H1 (cell line): ENCODE results near the gene DOK6. TPM values are rescaled to one million over a fixed set of nuclear protein-coding genes. Genes with fewer than 3 reads are reported as not detected.

ENCODE experiments used
- CTCF ChIA-PET: fragments of 300-600 bp; sonication (Branson Sonifier 250); formaldehyde crosslinking; loops from one replicate; lab custom pipeline; 2021; ENCODE audit not compliant: partially characterized antibody; lab: Charles Lee
- POLR2A ChIA-PET: fragments of 300-600 bp; sonication (Branson Sonifier 250); formaldehyde crosslinking; loops from one replicate; lab custom pipeline; 2021; ENCODE audit warnings: inconsistent platforms; ENCODE audit not compliant: partially characterized antibody; lab: Charles Lee
- DNase-seq, 2 experiments: peaks; one replicate each; pipeline versions ENCODE4 v3.0.0 to v3.0.0-alpha.2; 2010 to 2022; ENCODE audit warnings: low spot score in 2 of 2, low read depth in 1 of 2, mixed read lengths in 1 of 2
- FAIRE-seq: peaks from 2 replicates; lab custom pipeline; 2011; peaks lifted over from hg19 to GRCh38; lab: Jason Lieb, UNC
- H2AFZ ChIP-seq: 2 replicates; pipeline ENCODE4 v1.8.1; 2012; ENCODE audit warnings: low read length, inconsistent platforms
- H2AK5ac ChIP-seq: 2 replicates; pipeline ENCODE4 v1.6.1; 2013; ENCODE audit warnings: low read depth, low read length
- H2BK120ac ChIP-seq: replicated peaks from 2 replicates; pipeline ENCODE3; 2013; ENCODE audit warnings: low read depth, low read length, inconsistent platforms
- H2BK12ac ChIP-seq: 2 replicates; pipeline ENCODE4 v1.6.1; 2013; ENCODE audit warnings: low read depth, low read length
- H2BK15ac ChIP-seq: 2 replicates; pipeline ENCODE4 v1.6.1; 2013; ENCODE audit warnings: low read length
- H2BK20ac ChIP-seq: 2 replicates; pipeline ENCODE4 v1.6.1; 2013; ENCODE audit warnings: low read length
- H2BK5ac ChIP-seq: 2 replicates; pipeline ENCODE4 v1.6.1; 2013; ENCODE audit warnings: low read depth, low read length
- H3K14ac ChIP-seq: 2 replicates; pipeline ENCODE4 v1.6.1; 2013; ENCODE audit warnings: inconsistent platforms; ENCODE audit not compliant: insufficient read length
- H3K18ac ChIP-seq: 2 replicates; pipeline ENCODE4 v1.6.1; 2013; ENCODE audit warnings: low read length; ENCODE audit errors: extremely low read depth
- H3K23ac ChIP-seq: 2 replicates; pipeline ENCODE4 v1.6.1; 2013; ENCODE audit warnings: inconsistent platforms; ENCODE audit not compliant: insufficient read length
- H3K23me2 ChIP-seq: 2 replicates; pipeline ENCODE4 v1.6.1; 2013; ENCODE audit warnings: low read depth, low read length
- H3K27ac ChIP-seq: 2 replicates; pipeline ENCODE4 v1.6.1; 2011; ENCODE audit warnings: low read depth, low read length, inconsistent platforms
- H3K27me3 ChIP-seq, 4 experiments: replicated peaks in 1 of 4; 1 replicate in 1 of 4; 2 replicates in 3 of 4; pipeline versions ENCODE4 v1.6.1 to v1.8.1; 2011 to 2013; ENCODE audit warnings: low read length in 3 of 4, mild to moderate bottlenecking in 3 of 4, inconsistent platforms in 2 of 4, mixed read lengths in 2 of 4, moderate library complexity in 1 of 4; ENCODE audit not compliant: control insufficient read depth in 3 of 4, insufficient read depth in 3 of 4; ENCODE audit errors: extremely low read depth in 1 of 4
- H3K36me3 ChIP-seq, 4 experiments: 2 replicates each; pipeline versions ENCODE4 v1.6.1 to v1.8.1; 2011 to 2013; ENCODE audit warnings: mild to moderate bottlenecking in 4 of 4, low read length in 3 of 4, moderate library complexity in 2 of 4, control low read depth in 1 of 4, inconsistent platforms in 1 of 4; ENCODE audit not compliant: insufficient read depth in 4 of 4, control insufficient read depth in 2 of 4
- H3K4ac ChIP-seq: replicated peaks from 2 replicates; pipeline ENCODE3; 2013; ENCODE audit warnings: low read length, low read depth, mixed read lengths, inconsistent platforms; ENCODE audit not compliant: insufficient read length
- H3K4me1 ChIP-seq, 4 experiments: replicated peaks in 1 of 4; 1 replicate in 1 of 4; 2 replicates in 3 of 4; pipeline versions ENCODE4 v1.6.1 to v1.8.1; 2011 to 2013; ENCODE audit warnings: low read length in 3 of 4, inconsistent platforms in 2 of 4, mixed read lengths in 1 of 4; ENCODE audit not compliant: insufficient read depth in 4 of 4, control insufficient read depth in 3 of 4
- H3K4me2 ChIP-seq, 2 experiments: 2 replicates each; pipeline versions ENCODE4 v1.6.1 to v1.8.1; 2011 to 2013; ENCODE audit warnings: low read depth in 2 of 2, low read length in 2 of 2, control low read depth in 1 of 2, inconsistent platforms in 1 of 2, mild to moderate bottlenecking in 1 of 2; ENCODE audit not compliant: insufficient read depth in 1 of 2
- H3K4me3 ChIP-seq, 4 experiments: fragments of 200-600, 300-600 bp in 1 of 4; sonication (generic), shearing (Covaris generic), sonication (Bioruptor Twin) in 1 of 4; 2 replicates each; pipeline versions ENCODE4 v1.5.1 to v1.8.1; 2011 to 2016; ENCODE audit warnings: low read length in 4 of 4, low read depth in 3 of 4, control low read depth in 2 of 4, inconsistent platforms in 2 of 4, mild to moderate bottlenecking in 2 of 4, mixed read lengths in 1 of 4, moderate library complexity in 1 of 4; ENCODE audit not compliant: insufficient read depth in 2 of 4; ENCODE audit errors: extremely low read depth in 1 of 4
- H3K56ac ChIP-seq: replicated peaks from 2 replicates; pipeline ENCODE3; 2013; ENCODE audit warnings: low read depth, mild to moderate bottlenecking, mixed read lengths, low read length, inconsistent platforms; ENCODE audit not compliant: insufficient read length
- H3K79me1 ChIP-seq: 2 replicates; pipeline ENCODE4 v1.6.1; 2013; ENCODE audit warnings: low read depth, low read length, control low read depth
- H3K79me2 ChIP-seq, 2 experiments: 2 replicates each; pipeline versions ENCODE4 v1.6.1 to v1.8.1; 2012 to 2013; ENCODE audit warnings: low read length in 2 of 2, mild to moderate bottlenecking in 2 of 2, inconsistent platforms in 1 of 2; ENCODE audit not compliant: insufficient read depth in 2 of 2, control insufficient read depth in 1 of 2
- H3K9ac ChIP-seq, 4 experiments: replicated peaks in 1 of 4; 1 replicate in 1 of 4; 2 replicates in 3 of 4; pipeline versions ENCODE4 v1.6.1 to v1.8.1; 2011 to 2013; ENCODE audit warnings: low read depth in 3 of 4, low read length in 3 of 4, control low read depth in 2 of 4, mild to moderate bottlenecking in 2 of 4, moderate library complexity in 2 of 4, inconsistent platforms in 1 of 4; ENCODE audit errors: extremely low read depth in 1 of 4
- H3K9me3 ChIP-seq, 2 experiments: 2 replicates each; pipeline versions ENCODE4 v1.6.1 to v1.8.1; 2012 to 2013; ENCODE audit warnings: mild to moderate bottlenecking in 2 of 2, moderate library complexity in 2 of 2, control low read depth in 1 of 2, inconsistent platforms in 1 of 2, low read depth in 1 of 2, low read length in 1 of 2, mixed read lengths in 1 of 2; ENCODE audit not compliant: insufficient read depth in 2 of 2
- H4K20me1 ChIP-seq, 2 experiments: replicated peaks in 1 of 2; 2 replicates each; pipeline versions ENCODE3 to v1.8.1; 2011 to 2013; ENCODE audit warnings: inconsistent platforms in 2 of 2, low read length in 2 of 2, mild to moderate bottlenecking in 1 of 2; ENCODE audit not compliant: insufficient read depth in 2 of 2, control insufficient read depth in 1 of 2
- H4K5ac ChIP-seq: 2 replicates; pipeline ENCODE4 v1.6.1; 2013; ENCODE audit warnings: low read length, low read depth, mixed read lengths, inconsistent platforms; ENCODE audit not compliant: insufficient read length
- H4K8ac ChIP-seq: 2 replicates; pipeline ENCODE4 v1.8.0; 2013; ENCODE audit warnings: mild to moderate bottlenecking, moderate library complexity, low read length, inconsistent platforms; ENCODE audit not compliant: insufficient read depth; ENCODE audit errors: extremely low read depth
- H4K91ac ChIP-seq: replicated peaks from 2 replicates; pipeline ENCODE3; 2013; ENCODE audit warnings: low read length, mixed read lengths, inconsistent platforms; ENCODE audit not compliant: insufficient read length
- BCL11A ChIP-seq, 2 experiments: IDR thresholded peaks; one replicate each; pipeline ENCODE4 v1.6.1; 2011; ENCODE audit warnings: low read depth in 2 of 2, low read length in 2 of 2, mild to moderate bottlenecking in 2 of 2
- CHD1 ChIP-seq: IDR thresholded peaks from 2 replicates; pipeline ENCODE4 v1.6.1; 2012; ENCODE audit warnings: low read depth, low read length, improper control_type of control experiment
- CTBP2 ChIP-seq: IDR thresholded peaks from 2 replicates; pipeline ENCODE4 v1.7.0; 2011; ENCODE audit warnings: borderline replicate concordance, mild to moderate bottlenecking, moderate library complexity, mixed read lengths, low read length; ENCODE audit not compliant: insufficient read depth, insufficient read length
- EGR1 ChIP-seq: IDR thresholded peaks from 2 replicates; pipeline ENCODE4 v1.6.1; 2011; ENCODE audit warnings: low read depth, low read length, borderline replicate concordance
- EZH2 ChIP-seq: fragments of 200-600 bp; sonication (generic); IDR thresholded peaks from 2 replicates; pipeline ENCODE4 v1.7.1; 2012; ENCODE audit warnings: low read depth, mild to moderate bottlenecking, moderate library complexity, low read length, inconsistent platforms; ENCODE audit not compliant: severe bottlenecking
- FOSL1 ChIP-seq: IDR thresholded peaks from 2 replicates; pipeline ENCODE4 v1.6.1; 2011; ENCODE audit warnings: mild to moderate bottlenecking, low read depth, low read length, moderate library complexity; ENCODE audit not compliant: insufficient read depth
- HDAC6 ChIP-seq: IDR thresholded peaks from one replicate; pipeline ENCODE4 v1.7.1; 2012; ENCODE audit warnings: low read depth, mild to moderate bottlenecking, inconsistent platforms, low read length, moderate library complexity
- JUN ChIP-seq: IDR thresholded peaks from 2 replicates; pipeline ENCODE4 v1.6.1; 2011; ENCODE audit warnings: low read depth, mild to moderate bottlenecking, improper control_type of control experiment, low read length
- KDM4A ChIP-seq: IDR thresholded peaks from one replicate; pipeline ENCODE4 v1.7.1; 2012; ENCODE audit warnings: low read depth, mild to moderate bottlenecking, moderate library complexity, low read length, inconsistent platforms; ENCODE audit not compliant: severe bottlenecking
- NANOG ChIP-seq: IDR thresholded peaks from 2 replicates; pipeline ENCODE4 v1.6.1; 2011; ENCODE audit warnings: low read length, low read depth, mild to moderate bottlenecking, inconsistent platforms; ENCODE audit not compliant: insufficient read depth, poor library complexity, severe bottlenecking
- POLR2A ChIP-seq, 2 experiments: IDR thresholded peaks; 1 replicate in 1 of 2; 2 replicates in 1 of 2; pipeline ENCODE4 v1.6.1; 2011; ENCODE audit warnings: low read depth in 2 of 2, low read length in 2 of 2, mild to moderate bottlenecking in 2 of 2; ENCODE audit errors: control extremely low read depth in 1 of 2
- SIN3A ChIP-seq, 2 experiments: IDR thresholded peaks in 1 of 2; conservative IDR thresholded peaks in 1 of 2; 2 replicates each; pipeline ENCODE4 v1.6.1; 2011 to 2012; ENCODE audit warnings: low read length in 2 of 2, improper control_type of control experiment in 1 of 2, low read depth in 1 of 2, mild to moderate bottlenecking in 1 of 2
- SP1 ChIP-seq: IDR thresholded peaks from 2 replicates; pipeline ENCODE4 v1.6.1; 2011; ENCODE audit warnings: low read depth, low read length
- SP4 ChIP-seq: IDR thresholded peaks from 2 replicates; pipeline ENCODE4 v1.6.1; 2012; ENCODE audit warnings: low read length, inconsistent platforms
- TAF1 ChIP-seq: IDR thresholded peaks from 2 replicates; pipeline ENCODE4 v1.6.1; 2011; ENCODE audit warnings: mild to moderate bottlenecking, low read depth, low read length
- TEAD4 ChIP-seq: IDR thresholded peaks from 2 replicates; pipeline ENCODE4 v1.6.1; 2012; ENCODE audit warnings: low read depth, low read length, inconsistent platforms, mixed read lengths
- WGBS, 2 experiments: shearing (Covaris generic) in 1 of 2; methylation state at CpG; one replicate each; pipeline versions ENCODE4 v1.1.6 to v1.1.7; 2013 to 2015; ENCODE audit warnings: low lambda C conversion rate in 2 of 2, mixed read lengths in 2 of 2, inconsistent platforms in 1 of 2, low coverage in 1 of 2, missing lambda C conversion rate in 1 of 2; ENCODE audit not compliant: insufficient replicate concordance in 2 of 2, insufficient coverage in 1 of 2, insufficient read length in 1 of 2; ENCODE audit errors: extremely low coverage in 1 of 2, missing lambda C conversion rate in 1 of 2; 5-methylcytosine and 5-hydroxymethylcytosine counted together
- polyA plus RNA-seq, 7 experiments: library from polyadenylated mRNA; depleted of rRNA in 3 of 7; stranded (reverse) in 5 of 7; unstranded in 2 of 7; fragments of >200 nt in 5 of 7; fragments of 200-250 nt in 2 of 7; gene quantifications; 1 replicate in 5 of 7; 2 replicates in 1 of 7; 4 replicates in 1 of 7; pipeline versions ENCODE4 v1.2.1 to v1.2.3, GENCODE V29; 2011 to 2013; ENCODE audit warnings: missing spikeins in 2 of 7, mixed read lengths in 2 of 7
- total RNA-seq: library from RNA; stranded (reverse); fragmentation: NEBNext Ultra II Directional; extraction: Animal tissue kit (Norgen Biotek cat#: 25700); gene quantifications from 2 replicates; pipeline ENCODE4 v1.2.1, GENCODE V29; 2021

DOK6 gene
- total and polyA plus RNA-seq, 2 of the 8 experiments (the other 6 are each of a cell fraction or from before 2014, with no cell fraction given): 0.33 to 0.50 TPM

GRCh38 chr18:69883781-69884180 is 483.1 kb downstream of the DOK6 start:
- DNase-seq (no peak), FAIRE-seq (no peak)
- no peaks in the 10 kb centered on the region; the same call in 1 of the 2 replicates for H3K23me2 ChIP-seq
- H3K9me3 ChIP-seq: no peaks in the 10 kb centered on the region
- H3K14ac ChIP-seq: no peak overlapping the region
- H3K4me3 ChIP-seq: no peak overlapping the region
- no peak overlapping the region for H2BK120ac ChIP-seq
- H4K91ac ChIP-seq: no peak overlapping the region
- 60% methylated on average over 3 of the region's 3 CpGs; no CpG with 5 or more reads in 1 of the 2 experiments for WGBS, 2 experiments
- TF ChIP-seq BCL11A (IDR thresholded peaks at IDR 0.05; ENCODE audit: low read depth in 2 of 2, low read length in 2 of 2): no peak
- TF ChIP-seq POLR2A (IDR thresholded peaks at IDR 0.05; ENCODE audit: control extremely low read depth in 1 of 2, low read depth in 2 of 2, low read length in 2 of 2): no peak
- no peak for TF ChIP-seq JUN
- TF ChIP-seq SP4: no peak
- no peak for TF ChIP-seq HDAC6
- no peak for TF ChIP-seq KDM4A
- no peak for TF ChIP-seq FOSL1
- no peak for TF ChIP-seq SIN3A (conservative IDR thresholded peaks at IDR 0.05 in 1 of 2, IDR thresholded peaks at IDR 0.05 in 1 of 2; ENCODE audit: low read depth in 1 of 2, low read length in 2 of 2)
- TF ChIP-seq NANOG: no peak
- TF ChIP-seq EZH2: no peak
- TF ChIP-seq CHD1: no peak
- TF ChIP-seq TEAD4: no peak
- TF ChIP-seq SP1: no peak
- no peak for TF ChIP-seq CTBP2
- no peak for TF ChIP-seq TAF1
- no peak for TF ChIP-seq EGR1
- no peak overlapping the region for H4K8ac ChIP-seq
- no peak overlapping the region for H3K4ac ChIP-seq
- H3K4me1 ChIP-seq: no peaks in the 10 kb centered on the region; a peak in 2 of 7 replicates
- H3K18ac ChIP-seq: no peak overlapping the region
- no peaks in the 10 kb centered on the region for H3K79me1 ChIP-seq
- CTCF ChIA-PET: no interaction called here
- H3K23ac ChIP-seq: no peak overlapping the region
- no peaks in the 10 kb centered on the region for H3K36me3 ChIP-seq
- H3K27ac ChIP-seq: no peak overlapping the region
- no peak overlapping the region for H3K4me2 ChIP-seq
- no peak overlapping the region for H3K56ac ChIP-seq
- no peaks in the 10 kb centered on the region for H3K27me3 ChIP-seq
- H2BK15ac ChIP-seq: no peak overlapping the region
- no peak overlapping the region for H2BK20ac ChIP-seq
- H2AFZ ChIP-seq: peak overlapping the region; percentile 66
- H2BK5ac ChIP-seq: no peak overlapping the region
- no peaks in the 10 kb centered on the region for H4K20me1 ChIP-seq
- H2BK12ac ChIP-seq: no peak overlapping the region
- no peak overlapping the region for H2AK5ac ChIP-seq
- no peak overlapping the region for H3K9ac ChIP-seq
- POLR2A ChIA-PET: no interaction called here
- no peaks in the 10 kb centered on the region for H3K79me2 ChIP-seq
- no peak overlapping the region for H4K5ac ChIP-seq
